Esophagus muscularis mucosa (tissue), 4 donors: ENCODE results near the gene CLEC16A. TPM values are rescaled to one million over a fixed set of nuclear protein-coding genes. Genes with fewer than 3 reads are reported as not detected.

Source experiments
- DNase-seq: peaks from one replicate; pipeline ENCODE4 v3.0.0-alpha.2; 2017; ENCODE audit errors: extremely low spot score
- H3K27ac ChIP-seq, 4 donors: fragments of 200-600 bp; sonication (generic); replicated peaks in 1 of 4; 1 replicate in 3 of 4; 2 replicates in 1 of 4; pipeline ENCODE4 v1.5.1; 2016 to 2019; ENCODE audit warnings: mild to moderate bottlenecking in 1 of 4
- H3K27me3 ChIP-seq, 4 donors: fragments of 200-600 bp; sonication (generic); one replicate each; pipeline versions ENCODE4 v1.5.1 to v1.6.0; 2016 to 2019
- H3K36me3 ChIP-seq, 4 donors: fragments of 200-600 bp; sonication (generic); one replicate each; pipeline ENCODE4 v1.5.1; 2016 to 2019
- H3K4me1 ChIP-seq, 4 donors: fragments of 200-600 bp; sonication (generic); one replicate each; pipeline ENCODE4 v1.5.1; 2016 to 2019
- H3K4me3 ChIP-seq, 4 donors: fragments of 200-600 bp; sonication (generic); 1 replicate in 2 of 4; 2 replicates in 2 of 4; pipeline ENCODE4 v1.5.1; 2016 to 2019; ENCODE audit warnings: mild to moderate bottlenecking in 4 of 4, moderate library complexity in 1 of 4
- H3K9me3 ChIP-seq, 4 donors: fragments of 200-600 bp; sonication (generic); 1 replicate in 3 of 4; 2 replicates in 1 of 4; pipeline ENCODE4 v1.5.1; 2016 to 2019
- EP300 ChIP-seq: sonication (generic); formaldehyde crosslinking; IDR thresholded peaks from one replicate; pipeline ENCODE4 v1.6.1; 2017; ENCODE audit warnings: antibody characterized with exemption
- POLR2A ChIP-seq: fragments of 450-650 bp; IDR thresholded peaks from one replicate; pipeline ENCODE4 v1.6.1; 2017; ENCODE audit warnings: antibody characterized with exemption, moderate library complexity, mild to moderate bottlenecking, low read depth
- POLR2AphosphoS5 ChIP-seq, 2 donors: sonication (generic); formaldehyde crosslinking; IDR thresholded peaks; one replicate each; pipeline ENCODE4 v1.6.1; 2017; ENCODE audit warnings: antibody characterized with exemption in 2 of 2
- WGBS: methylation state at CpG from one replicate; pipeline ENCODE4 v1.1.5; 2018; 5-methylcytosine and 5-hydroxymethylcytosine counted together
- intact Hi-C: fragments of 100-400 bp; cut with DNase I; formaldehyde crosslinking; loops from one replicate; pipeline ENCODE4 v1.15.1; 2023
- total RNA-seq, 4 donors: library from RNA; depleted of rRNA; stranded (reverse); fragments of >200 nt; gene quantifications; one replicate each; pipeline versions ENCODE4 v1.1.0 to v1.2.1, GENCODE V29; 2016
- TF ChIP-seq, protein P1 (sequence below), 3 experiments: fragments of 200-600 bp in 2 of 3; fragments of 450-650 bp in 1 of 3; sonication (generic) in 2 of 3; IDR thresholded peaks; one replicate each; pipeline ENCODE4 v1.5.1; 2017 to 2019; ENCODE audit warnings: antibody characterized with exemption in 3 of 3, mild to moderate bottlenecking in 2 of 3, moderate library complexity in 1 of 3

CLEC16A gene
- total RNA-seq, 4 donors from 2014 or later: 22.3 to 34.7 (median 29.2) TPM

DNA sequence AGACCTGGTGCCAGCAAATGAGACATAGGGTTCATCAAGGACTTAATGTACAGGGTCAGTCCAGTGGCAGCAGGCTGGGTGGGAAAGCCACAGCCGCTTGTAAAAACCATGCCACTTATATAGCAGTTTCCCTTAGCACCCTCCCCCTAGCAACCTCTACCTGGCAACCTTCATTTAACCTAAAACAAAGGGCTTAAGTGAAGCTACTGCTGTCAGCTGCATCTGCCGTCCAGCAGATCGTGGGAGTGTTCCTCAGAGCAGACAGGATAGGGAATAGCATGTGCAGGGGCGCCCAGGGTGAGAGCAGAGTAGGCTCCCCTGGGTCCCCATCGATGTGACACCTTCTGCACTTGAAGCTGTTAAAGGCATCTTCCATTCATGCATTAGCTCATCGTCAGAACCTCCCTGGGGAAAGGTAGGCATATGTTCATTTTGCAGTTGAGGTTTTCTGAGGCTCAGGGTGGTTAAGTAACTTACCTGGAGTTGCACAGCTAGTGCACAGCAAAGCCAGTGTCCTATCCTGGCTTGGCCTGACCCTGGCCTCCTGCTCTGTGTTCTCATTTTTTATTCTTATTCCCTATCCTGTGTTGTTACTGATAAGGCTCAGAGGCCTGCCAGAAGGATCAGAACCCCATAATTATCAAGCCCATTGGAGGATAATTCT, 199.1 kb downstream of the CLEC16A start:
- no peaks in the 10 kb centered on the region for H3K9me3 ChIP-seq
- no peak overlapping the region for H3K4me3 ChIP-seq
- WGBS: 68% methylated on average over 3 of the region's 6 CpGs
- peaks cover 32 to 55% (median 50%) of the 10 kb centered on the region in 4 donors for H3K4me1 ChIP-seq
- no peak for DNase-seq
- intact Hi-C loops: no loop called here
- H3K36me3 ChIP-seq: no peaks in the 10 kb centered on the region
- H3K27ac ChIP-seq: no peak overlapping the region
- TF ChIP-seq EP300 (no peak), POLR2AphosphoS5 (IDR thresholded peaks at IDR 0.05) (no peak)
- H3K27me3 ChIP-seq: no peaks in the 10 kb centered on the region

DNA sequence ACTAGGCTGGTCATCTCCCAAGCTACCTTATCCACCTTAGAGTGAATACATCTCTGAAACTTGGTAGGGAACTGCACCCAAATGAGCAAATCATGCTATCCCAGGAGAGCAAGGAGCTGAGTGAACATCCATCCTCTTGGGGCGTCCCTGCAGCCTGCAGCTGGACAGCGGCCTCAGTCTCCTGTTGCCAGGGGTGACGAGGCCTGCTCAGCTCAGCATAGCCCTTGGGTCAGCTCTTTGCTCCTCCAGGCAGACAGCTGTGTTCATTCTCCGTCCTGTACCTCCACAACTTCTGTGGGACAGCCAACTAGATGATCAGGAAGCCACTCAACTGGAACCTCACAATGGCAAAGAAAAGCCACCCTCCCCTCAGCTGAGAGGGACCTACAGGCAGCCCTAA, 199.8 kb downstream of the CLEC16A start:
- TF ChIP-seq, protein P1, sequence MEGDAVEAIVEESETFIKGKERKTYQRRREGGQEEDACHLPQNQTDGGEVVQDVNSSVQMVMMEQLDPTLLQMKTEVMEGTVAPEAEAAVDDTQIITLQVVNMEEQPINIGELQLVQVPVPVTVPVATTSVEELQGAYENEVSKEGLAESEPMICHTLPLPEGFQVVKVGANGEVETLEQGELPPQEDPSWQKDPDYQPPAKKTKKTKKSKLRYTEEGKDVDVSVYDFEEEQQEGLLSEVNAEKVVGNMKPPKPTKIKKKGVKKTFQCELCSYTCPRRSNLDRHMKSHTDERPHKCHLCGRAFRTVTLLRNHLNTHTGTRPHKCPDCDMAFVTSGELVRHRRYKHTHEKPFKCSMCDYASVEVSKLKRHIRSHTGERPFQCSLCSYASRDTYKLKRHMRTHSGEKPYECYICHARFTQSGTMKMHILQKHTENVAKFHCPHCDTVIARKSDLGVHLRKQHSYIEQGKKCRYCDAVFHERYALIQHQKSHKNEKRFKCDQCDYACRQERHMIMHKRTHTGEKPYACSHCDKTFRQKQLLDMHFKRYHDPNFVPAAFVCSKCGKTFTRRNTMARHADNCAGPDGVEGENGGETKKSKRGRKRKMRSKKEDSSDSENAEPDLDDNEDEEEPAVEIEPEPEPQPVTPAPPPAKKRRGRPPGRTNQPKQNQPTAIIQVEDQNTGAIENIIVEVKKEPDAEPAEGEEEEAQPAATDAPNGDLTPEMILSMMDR (IDR thresholded peaks at IDR 0.05): no peak
- TF ChIP-seq POLR2A (no peak), POLR2AphosphoS5 (IDR thresholded peaks at IDR 0.05) (no peak)
- Histone ChIP-seq H3K9me3 (no peaks in the 10 kb centered on the region), H3K36me3 (no peaks in the 10 kb centered on the region), H3K4me1 (peaks cover 32 to 52% (median 47%) of the 10 kb centered on the region in 4 donors), H3K27me3 (no peaks in the 10 kb centered on the region), H3K27ac (no peak overlapping the region), H3K4me3 (no peak overlapping the region)
- 68% methylated on average over 4 of the region's 4 CpGs for WGBS
- intact Hi-C loops: no loop called here
- DNase-seq: no peak

DNA sequence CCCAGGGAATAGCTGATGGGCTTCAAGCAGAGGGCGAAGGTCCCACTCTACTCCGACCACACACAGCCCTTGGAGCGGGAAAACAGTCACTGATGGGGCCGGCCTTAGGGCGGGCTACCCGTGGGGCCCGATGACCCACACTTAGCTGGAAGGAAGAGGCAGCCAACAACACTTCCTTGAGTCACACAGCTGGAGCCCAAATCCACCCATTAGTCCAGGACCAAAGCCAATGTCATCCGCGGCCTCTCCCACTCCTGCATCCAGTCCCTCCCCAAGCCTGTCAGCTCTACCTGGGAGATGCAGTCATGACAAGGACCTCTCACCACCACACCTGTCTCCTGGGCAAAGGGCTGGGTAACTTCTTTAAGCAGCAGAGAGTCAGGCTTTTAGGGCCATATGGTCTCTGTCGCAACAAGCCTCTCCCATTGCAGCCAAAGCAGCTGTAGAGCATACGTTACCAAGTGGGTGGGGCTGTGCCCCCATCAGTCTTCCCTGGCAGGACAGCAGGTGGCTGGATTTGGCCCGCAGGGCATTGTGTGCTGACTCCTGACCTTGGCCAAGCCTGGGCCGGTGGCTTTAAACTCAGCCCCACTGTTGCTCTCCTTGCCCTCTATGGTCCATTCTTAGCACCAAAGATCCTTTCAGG, 200.9 kb downstream of the CLEC16A start:
- H3K36me3 ChIP-seq: no peaks in the 10 kb centered on the region
- TF ChIP-seq POLR2AphosphoS5 (IDR thresholded peaks at IDR 0.05) (no peak), EP300 (no peak), POLR2A (no peak)
- TF ChIP-seq, protein P1 (IDR thresholded peaks at IDR 0.05): no peak
- no peaks in the 10 kb centered on the region for H3K9me3 ChIP-seq
- no peak for DNase-seq
- WGBS: 64% methylated on average over 7 of the region's 13 CpGs
- peaks cover 27 to 45% (median 43%) of the 10 kb centered on the region in 4 donors for H3K4me1 ChIP-seq
- intact Hi-C loops: no loop called here
- no peak overlapping the region for H3K4me3 ChIP-seq
- H3K27me3 ChIP-seq: no peaks in the 10 kb centered on the region
- no peak overlapping the region for H3K27ac ChIP-seq

DNA sequence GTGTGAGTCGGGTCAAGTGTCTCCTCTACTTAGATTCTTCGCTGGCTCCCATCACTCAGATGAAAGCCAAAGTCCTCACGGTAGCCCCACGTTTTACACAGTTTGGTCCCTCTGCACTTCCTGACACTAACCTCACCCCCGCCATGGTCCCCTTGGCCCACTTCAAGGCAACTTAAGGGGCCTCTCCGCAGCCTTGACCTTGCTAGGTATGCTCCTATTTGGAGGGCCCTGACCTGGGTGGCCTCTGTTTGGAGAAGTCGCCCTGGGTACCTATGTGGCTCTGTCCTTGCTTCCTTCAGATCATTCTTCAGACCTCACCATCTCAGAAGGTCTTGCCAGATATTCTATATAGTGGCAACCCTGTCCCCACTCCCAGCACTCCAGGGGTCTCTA, 201.5 kb downstream of the CLEC16A start:
- intact Hi-C loops: no loop called here
- H3K4me1 ChIP-seq: peaks cover 22 to 45% (median 43%) of the 10 kb centered on the region in 4 donors

More for the DNA sequence above, 201.5 kb downstream of the CLEC16A start:
- no peak overlapping the region for H3K4me3 ChIP-seq
- no peak for TF ChIP-seq POLR2AphosphoS5 (IDR thresholded peaks at IDR 0.05)
- TF ChIP-seq, protein P1 (IDR thresholded peaks at IDR 0.05): no peak
- TF ChIP-seq EP300: no peak
- no peak for TF ChIP-seq POLR2A
- H3K27me3 ChIP-seq: no peaks in the 10 kb centered on the region
- no peaks in the 10 kb centered on the region for H3K9me3 ChIP-seq
- DNase-seq: no peak
- whole genome bisulfite sequencing: 97% methylated on average over 7 of the region's 7 CpGs
- no peaks in the 10 kb centered on the region for H3K36me3 ChIP-seq
- no peak overlapping the region for H3K27ac ChIP-seq
